ENCODE results near the gene CCDC88B. TPM values are rescaled to one million over a fixed set of nuclear protein-coding genes. Genes with fewer than 3 reads are reported as not detected.

CCDC88B gene
- total RNA-seq, 4 donors from 2014 or later, result 7.4 to 14.9 (median 13.7) TPM

DNA sequence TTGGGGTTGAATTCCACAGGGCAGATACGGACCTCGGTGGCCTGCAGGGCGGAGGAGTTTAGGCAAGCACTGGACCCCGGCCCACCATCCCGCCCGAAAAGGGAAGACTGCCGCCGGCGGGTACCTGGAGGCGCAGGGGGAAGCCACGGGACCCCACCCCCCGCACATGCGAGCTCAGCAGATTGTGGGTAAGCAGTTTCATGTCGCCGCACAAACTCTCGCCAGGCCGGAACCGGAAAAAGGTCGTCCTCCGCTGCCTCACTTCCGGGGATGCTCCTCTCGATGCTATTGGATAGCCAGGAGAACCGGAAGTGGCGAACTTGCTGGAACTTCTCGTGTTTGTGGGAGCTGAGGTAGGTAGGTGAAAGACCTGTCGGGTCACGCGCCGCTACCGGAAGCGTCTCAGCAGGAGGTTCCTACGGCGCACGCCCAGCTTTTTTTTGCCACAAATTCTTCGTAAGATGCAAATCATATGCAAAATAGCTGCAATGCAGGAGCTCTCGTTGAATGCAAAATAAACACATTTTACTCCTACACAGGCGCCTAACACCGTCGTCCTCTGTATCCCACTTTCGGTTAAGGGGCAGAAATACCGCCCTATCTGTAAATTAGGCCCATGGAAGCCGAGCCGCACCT lies 22.6 kb upstream of the CCDC88B start, which contains the start of gene TRMT112:
TRMT112 (minus strand) TSS at position 235 of the 636 bp plus-strand sequence; CDS start at position 202, 33 bp downstream.
- intact Hi-C loops (cut with DNase I), result no loop called here

DNA sequence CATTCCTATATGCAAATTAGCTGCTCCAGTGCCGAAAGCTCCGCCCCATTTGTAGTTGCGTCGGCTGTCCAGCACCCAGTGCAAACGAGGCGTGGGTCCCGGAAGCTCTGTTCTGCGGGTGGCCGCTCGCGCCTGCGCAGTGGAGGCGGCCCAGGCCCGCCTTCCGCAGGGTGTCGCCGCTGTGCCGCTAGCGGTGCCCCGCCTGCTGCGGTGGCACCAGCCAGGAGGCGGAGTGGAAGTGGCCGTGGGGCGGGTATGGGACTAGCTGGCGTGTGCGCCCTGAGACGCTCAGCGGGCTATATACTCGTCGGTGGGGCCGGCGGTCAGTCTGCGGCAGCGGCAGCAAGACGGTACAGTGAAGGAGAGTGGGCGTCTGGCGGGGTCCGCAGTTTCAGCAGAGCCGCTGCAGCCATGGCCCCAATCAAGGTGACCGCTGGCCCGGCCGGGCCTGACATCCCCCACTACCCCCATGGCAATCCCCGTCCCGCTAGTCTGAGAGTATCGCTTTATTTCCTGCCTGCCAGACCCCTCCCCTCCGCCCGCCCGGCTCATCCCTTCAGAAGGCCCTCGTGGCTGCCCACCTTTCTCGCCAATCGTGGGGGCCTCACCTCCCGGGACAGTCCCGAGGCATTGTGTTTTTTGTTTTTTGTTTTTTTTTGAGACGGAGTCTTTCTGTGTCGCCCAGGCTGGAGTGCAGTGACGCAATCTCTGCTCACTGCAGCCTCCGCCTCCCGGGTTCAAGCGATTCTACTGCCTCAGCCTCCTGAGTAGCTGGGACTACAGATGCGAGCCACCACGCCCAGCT lies 21.8 kb upstream of the CCDC88B start, which contains the start of gene PRDX5:
PRDX5 (plus strand) TSS at position 161 of the 805 bp plus-strand sequence; CDS start at position 256, 95 bp downstream.
- Histone ChIP-seq H3K27me3 (no peaks in the 10 kb centered on the region), H3K27ac (peak within 1 kb of the TSS; percentile 92 to 99 (median 98)), H3K36me3 (peaks cover 18 to 60% (median 28%) of the 10 kb centered on the region in 3 donors), H3K4me3 (peak within 1 kb of the TSS; percentile 60 to 91 (median 82)), H3K4me1 (peaks cover 43 to 87% (median 46%) of the 10 kb centered on the region in 3 donors), H3K9me3 (no peaks in the 10 kb centered on the region)
- WGBS, 2 donors, result 0% methylated on average over 14 to 38 of the region's 61 CpGs
- DNase-seq, result peak; percentile 81
- peak in 3 of 4 donors; percentile 91 to 94 (median 92) for TF ChIP-seq POLR2A (IDR thresholded peaks at IDR 0.05)
- TF ChIP-seq, protein P1, sequence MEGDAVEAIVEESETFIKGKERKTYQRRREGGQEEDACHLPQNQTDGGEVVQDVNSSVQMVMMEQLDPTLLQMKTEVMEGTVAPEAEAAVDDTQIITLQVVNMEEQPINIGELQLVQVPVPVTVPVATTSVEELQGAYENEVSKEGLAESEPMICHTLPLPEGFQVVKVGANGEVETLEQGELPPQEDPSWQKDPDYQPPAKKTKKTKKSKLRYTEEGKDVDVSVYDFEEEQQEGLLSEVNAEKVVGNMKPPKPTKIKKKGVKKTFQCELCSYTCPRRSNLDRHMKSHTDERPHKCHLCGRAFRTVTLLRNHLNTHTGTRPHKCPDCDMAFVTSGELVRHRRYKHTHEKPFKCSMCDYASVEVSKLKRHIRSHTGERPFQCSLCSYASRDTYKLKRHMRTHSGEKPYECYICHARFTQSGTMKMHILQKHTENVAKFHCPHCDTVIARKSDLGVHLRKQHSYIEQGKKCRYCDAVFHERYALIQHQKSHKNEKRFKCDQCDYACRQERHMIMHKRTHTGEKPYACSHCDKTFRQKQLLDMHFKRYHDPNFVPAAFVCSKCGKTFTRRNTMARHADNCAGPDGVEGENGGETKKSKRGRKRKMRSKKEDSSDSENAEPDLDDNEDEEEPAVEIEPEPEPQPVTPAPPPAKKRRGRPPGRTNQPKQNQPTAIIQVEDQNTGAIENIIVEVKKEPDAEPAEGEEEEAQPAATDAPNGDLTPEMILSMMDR (IDR thresholded peaks at IDR 0.05), result peak; percentile 34 to 94 (median 58)
- intact Hi-C loops (cut with DNase I), result no loop called here

More for the DNA sequence above, 22.6 kb upstream of the CCDC88B start, which contains the start of gene TRMT112:
- peak within 1 kb of the TSS; percentile 92 to 99 (median 98) for H3K27ac ChIP-seq
- H3K4me1 ChIP-seq, result peaks cover 49 to 87% (median 54%) of the 10 kb centered on the region in 3 donors
- WGBS, 2 donors, result 0% methylated on average over 15 to 34 of the region's 43 CpGs
- peak within 1 kb of the TSS; percentile 60 to 91 (median 82) for H3K4me3 ChIP-seq
- peak in 2 of 4 donors; percentile 80 to 86 for TF ChIP-seq POLR2A (IDR thresholded peaks at IDR 0.05)
- TF ChIP-seq, protein P1 (IDR thresholded peaks at IDR 0.05), result no peak
- peaks cover 11 to 53% (median 26%) of the 10 kb centered on the region in 3 donors for H3K36me3 ChIP-seq
- H3K9me3 ChIP-seq, result no peaks in the 10 kb centered on the region
- no peaks in the 10 kb centered on the region for H3K27me3 ChIP-seq
- DNase-seq, result peak; percentile 91

DNA sequence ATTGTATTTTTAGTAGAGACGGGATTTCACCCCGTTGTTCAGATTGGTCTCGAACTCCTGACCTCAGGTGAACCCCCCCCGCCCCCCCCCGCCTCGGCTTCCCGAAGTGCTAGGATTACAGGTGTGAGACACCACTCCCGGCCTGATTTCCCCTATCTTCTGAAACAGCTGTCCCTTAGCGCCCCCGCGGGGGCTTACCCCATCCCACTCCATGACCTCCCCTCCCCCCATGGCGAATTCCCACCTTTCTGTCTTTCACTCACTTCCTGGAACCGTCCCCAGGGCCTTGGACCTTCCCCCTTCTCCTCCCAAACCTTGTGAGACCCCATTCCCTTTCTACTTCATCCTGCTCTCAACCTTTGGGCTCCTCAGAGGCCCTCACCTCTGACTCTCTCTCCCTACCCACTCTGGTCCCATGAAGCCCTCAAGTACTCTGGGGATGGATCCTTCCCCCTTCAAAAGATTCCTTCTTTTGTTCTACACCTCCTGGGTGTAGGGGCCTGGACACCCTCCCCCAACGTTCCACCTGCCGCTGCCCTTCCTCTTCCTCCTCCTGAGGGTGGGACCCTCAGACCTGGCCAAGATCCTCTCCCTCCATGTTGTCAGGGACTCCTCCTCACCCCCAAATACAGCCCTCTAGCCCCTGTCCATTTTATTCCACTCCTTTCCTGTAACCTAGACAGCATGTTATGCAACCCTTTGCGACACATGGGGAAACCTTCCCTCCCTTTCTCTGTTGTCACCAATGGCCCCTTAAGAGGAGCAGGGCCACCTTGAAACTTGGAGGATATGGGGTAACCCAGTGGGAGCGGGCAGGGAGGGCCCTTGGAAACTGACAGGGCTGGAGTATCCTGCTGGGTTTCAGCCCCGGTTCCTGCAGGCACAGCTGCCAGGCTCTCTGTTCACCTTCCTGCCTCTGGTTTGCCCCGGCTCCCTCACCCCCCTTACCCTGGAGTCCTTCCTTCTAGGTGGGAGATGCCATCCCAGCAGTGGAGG lies 20.9 kb upstream of the CCDC88B start:
- no peak for DNase-seq
- Histone ChIP-seq H3K4me3 (peak overlapping the region; percentile 60 to 91 (median 82)), H3K9me3 (no peaks in the 10 kb centered on the region), H3K27ac (peak overlapping the region; percentile 92 to 99 (median 98)), H3K4me1 (peaks cover 38 to 87% (median 45%) of the 10 kb centered on the region in 3 donors), H3K27me3 (no peaks in the 10 kb centered on the region), H3K36me3 (peaks cover 21 to 59% (median 27%) of the 10 kb centered on the region in 3 donors)
- WGBS, 2 donors, result 17 to 20% methylated on average over 12 to 13 of the region's 19 CpGs
- TF ChIP-seq, protein P1 (IDR thresholded peaks at IDR 0.05), result no peak
- TF ChIP-seq POLR2A (IDR thresholded peaks at IDR 0.05), result no peak
- intact Hi-C loops (cut with DNase I), result no loop called here

DNA sequence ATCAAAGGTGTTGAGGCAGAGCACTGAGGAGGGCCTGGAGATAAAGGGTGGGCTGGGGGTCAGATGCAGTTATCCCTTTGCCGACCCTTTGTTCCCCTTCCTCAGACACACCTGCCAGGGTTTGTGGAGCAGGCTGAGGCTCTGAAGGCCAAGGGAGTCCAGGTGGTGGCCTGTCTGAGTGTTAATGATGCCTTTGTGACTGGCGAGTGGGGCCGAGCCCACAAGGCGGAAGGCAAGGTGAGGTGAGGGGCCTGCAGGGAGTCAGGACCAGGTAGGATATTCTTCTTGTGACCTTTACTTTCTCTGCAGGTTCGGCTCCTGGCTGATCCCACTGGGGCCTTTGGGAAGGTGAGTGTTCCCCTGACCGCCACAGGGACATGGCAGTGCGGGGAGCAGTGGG lies 19.4 kb upstream of the CCDC88B start:
- H3K27ac ChIP-seq, result peak overlapping the region; percentile 74 to 99 (median 94)
- DNase-seq, result no peak
- H3K9me3 ChIP-seq, result no peaks in the 10 kb centered on the region
- TF ChIP-seq POLR2A (IDR thresholded peaks at IDR 0.05), result no peak
- TF ChIP-seq, protein P1 (IDR thresholded peaks at IDR 0.05), result no peak
- peaks cover 12 to 44% (median 16%) of the 10 kb centered on the region in 3 donors for H3K36me3 ChIP-seq
- 86 to 100% methylated on average over 1 to 7 of the region's 7 CpGs for WGBS, 2 donors
- H3K4me1 ChIP-seq, result peaks cover 46 to 87% (median 48%) of the 10 kb centered on the region in 3 donors
- no peaks in the 10 kb centered on the region for H3K27me3 ChIP-seq
- intact Hi-C loops (cut with DNase I), result no loop called here
- H3K4me3 ChIP-seq, result no peak overlapping the region

Measured in esophagus squamous epithelium (tissue), 5 donors.